Measurements from ENCODE around the gene LIN37.

- TF ChIP-seq, protein P1, sequence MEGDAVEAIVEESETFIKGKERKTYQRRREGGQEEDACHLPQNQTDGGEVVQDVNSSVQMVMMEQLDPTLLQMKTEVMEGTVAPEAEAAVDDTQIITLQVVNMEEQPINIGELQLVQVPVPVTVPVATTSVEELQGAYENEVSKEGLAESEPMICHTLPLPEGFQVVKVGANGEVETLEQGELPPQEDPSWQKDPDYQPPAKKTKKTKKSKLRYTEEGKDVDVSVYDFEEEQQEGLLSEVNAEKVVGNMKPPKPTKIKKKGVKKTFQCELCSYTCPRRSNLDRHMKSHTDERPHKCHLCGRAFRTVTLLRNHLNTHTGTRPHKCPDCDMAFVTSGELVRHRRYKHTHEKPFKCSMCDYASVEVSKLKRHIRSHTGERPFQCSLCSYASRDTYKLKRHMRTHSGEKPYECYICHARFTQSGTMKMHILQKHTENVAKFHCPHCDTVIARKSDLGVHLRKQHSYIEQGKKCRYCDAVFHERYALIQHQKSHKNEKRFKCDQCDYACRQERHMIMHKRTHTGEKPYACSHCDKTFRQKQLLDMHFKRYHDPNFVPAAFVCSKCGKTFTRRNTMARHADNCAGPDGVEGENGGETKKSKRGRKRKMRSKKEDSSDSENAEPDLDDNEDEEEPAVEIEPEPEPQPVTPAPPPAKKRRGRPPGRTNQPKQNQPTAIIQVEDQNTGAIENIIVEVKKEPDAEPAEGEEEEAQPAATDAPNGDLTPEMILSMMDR (conservative IDR thresholded peaks at IDR 0.05), result no peak
- TF ChIP-seq ZFX (IDR thresholded peaks at IDR 0.05), result no peak
Measured at GRCh38 chr19:35734889-35735288, 13.5 kb upstream of the LIN37 start.
